Stimulated activated CD8-positive, alpha-beta memory T cell treated with anti-CD3 and anti-CD28 coated beads, Interleukin-7, amount 100 ng/mL, for 24 hours (primary cell): Measurements from ENCODE around the gene PRIM2.
"Not testable (repeated sequence)": the region's sequence is repeated elsewhere in the genome, so short reads cannot be mapped to it uniquely, and the experiment has no call there.

ENCODE experiments used
- DNase-seq: peaks from one replicate; pipeline ENCODE4 v3.0.0-alpha.2; 2020; ENCODE audit warnings: low read depth

Gene PRIM2, protein sequence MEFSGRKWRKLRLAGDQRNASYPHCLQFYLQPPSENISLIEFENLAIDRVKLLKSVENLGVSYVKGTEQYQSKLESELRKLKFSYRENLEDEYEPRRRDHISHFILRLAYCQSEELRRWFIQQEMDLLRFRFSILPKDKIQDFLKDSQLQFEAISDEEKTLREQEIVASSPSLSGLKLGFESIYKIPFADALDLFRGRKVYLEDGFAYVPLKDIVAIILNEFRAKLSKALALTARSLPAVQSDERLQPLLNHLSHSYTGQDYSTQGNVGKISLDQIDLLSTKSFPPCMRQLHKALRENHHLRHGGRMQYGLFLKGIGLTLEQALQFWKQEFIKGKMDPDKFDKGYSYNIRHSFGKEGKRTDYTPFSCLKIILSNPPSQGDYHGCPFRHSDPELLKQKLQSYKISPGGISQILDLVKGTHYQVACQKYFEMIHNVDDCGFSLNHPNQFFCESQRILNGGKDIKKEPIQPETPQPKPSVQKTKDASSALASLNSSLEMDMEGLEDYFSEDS

DNA sequence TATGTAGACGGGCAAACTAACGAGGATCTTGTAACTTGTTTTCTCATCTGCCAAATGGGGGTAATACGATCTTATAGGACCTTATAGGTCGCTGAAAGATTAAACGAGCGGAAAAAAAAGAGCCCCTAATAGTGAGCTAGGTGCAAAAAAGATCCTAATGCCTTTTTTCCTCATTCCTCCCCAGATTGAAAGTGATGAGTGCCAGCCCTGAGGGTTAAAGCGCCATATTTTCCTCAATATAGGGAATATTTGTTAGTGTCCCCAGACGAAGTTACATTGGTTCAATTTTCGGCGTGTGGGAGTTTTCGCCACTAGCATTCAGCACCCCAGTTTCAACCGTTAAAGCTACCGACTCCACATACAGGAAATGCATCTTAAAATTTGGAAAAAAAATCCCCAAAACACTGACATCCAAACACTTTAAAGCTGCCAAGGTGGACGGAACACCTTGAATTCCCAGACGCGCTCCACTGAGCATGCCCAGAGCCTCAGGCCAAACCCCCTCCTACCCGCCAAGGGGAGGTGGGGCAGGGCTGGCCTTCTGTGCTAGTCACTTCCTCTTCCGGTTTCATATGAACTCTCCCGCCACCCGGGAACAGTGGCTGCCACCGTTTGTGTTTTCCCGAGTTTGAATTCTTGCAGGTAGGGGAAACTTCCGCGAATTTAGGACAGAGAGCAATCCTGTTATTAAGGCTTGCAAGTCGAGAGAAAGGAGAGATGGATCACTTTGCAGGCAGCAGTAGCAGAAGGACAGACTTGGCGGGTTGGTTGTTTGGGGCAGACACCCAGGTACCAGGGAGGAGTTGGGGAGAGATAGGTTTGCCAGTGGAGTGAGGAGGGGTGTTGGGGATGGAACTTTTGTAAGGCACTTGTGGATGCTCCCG is at the start of gene PRIM2:
Gene PRIM2, plus strand, starts transcription at position 571 of the 884 bp plus-strand sequence. CDS start 816 bp downstream, outside the sequence.
- peak; percentile 65 for DNase-seq

DNA sequence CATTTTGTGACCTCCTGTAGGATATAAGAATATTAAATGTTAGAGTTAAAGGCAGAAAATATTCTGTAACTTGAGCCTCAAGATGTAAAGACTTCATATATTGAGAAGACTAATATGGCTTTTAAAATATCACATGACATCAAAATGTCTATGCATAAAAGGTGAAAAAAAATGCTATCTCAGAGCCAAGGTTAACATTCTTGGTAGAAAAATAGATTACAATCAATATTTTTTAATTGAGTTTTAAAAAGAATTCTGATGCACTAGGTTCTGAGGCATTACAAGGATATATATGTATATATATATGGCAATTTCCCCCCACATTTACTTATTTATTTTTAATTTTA is 49.2 kb upstream of the PRIM2 start:
- no peak for DNase-seq

DNA sequence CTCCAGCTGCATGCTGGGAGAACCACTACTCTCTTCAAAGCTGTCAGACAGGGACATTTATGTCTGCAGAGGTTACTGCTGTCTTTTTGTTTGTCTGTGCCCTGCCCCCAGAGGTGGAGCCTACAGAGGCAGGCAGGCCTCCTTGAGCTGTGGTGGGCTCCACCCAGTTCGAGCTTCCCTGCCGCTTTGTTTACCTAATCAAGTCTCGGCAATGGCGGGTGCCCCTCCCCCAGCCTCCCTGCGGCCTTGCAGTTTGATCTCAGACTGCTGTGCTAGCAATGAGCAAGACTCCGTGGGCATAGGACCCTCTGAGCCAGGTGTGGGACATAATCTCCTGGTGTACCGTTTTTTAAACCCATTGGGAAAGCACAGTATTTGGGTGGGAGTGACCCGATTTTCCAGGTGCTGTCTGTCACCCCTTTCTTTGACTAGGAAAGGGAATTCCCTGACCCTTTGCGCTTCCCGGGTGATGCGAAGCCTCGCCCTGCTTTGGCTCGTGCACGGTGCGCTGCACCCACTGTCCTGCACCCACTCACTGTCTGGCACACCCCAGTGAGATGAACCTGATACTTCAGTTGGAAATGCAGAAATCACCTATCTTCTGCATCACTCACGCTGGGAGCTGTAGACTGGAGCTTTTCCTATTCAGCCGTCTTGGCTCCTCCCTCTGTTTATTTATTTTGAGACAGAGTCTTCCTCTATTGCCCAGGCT is 43.2 kb upstream of the PRIM2 start:
- not testable (repeated sequence) for DNase-seq

DNA sequence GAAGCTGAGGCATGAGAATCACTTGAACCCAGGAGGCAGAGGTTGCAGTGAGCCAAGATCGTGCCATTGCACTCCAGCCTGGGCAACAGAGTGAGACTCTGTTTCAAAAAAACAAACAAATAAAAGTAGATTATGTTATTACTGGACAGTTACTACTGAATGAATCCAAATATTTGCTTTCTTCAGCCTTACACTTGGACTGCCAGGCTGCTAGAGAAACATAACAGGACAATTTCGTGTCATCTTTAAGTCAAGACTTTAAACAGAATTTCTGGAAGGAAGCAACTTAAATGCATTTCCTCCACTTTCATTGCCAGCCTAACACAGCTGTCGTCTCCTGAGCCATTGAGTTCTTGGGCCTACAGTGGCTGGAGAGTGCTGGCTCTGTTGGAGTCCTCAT is 42.0 kb upstream of the PRIM2 start:
- DNase-seq: no peak

DNA sequence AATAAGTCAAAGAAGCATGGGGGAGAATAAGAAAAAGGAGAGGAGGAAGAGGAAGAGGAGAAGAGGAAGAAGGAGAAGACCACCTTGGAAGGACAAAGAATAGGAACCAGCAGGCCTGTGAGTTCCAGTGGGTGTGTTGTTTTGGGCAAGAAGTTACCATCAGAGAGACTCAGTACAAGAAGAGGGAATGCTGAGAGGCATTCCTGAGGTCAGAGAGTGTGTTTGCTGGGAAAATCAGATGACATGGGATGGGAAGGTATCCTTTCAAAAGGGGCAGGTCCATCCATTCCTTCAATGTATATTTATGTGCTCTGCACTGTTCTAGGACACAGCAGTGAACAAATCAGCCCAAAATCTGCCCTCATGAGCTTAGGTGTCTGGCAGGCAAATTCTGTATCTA is 40.5 kb upstream of the PRIM2 start:
- DNase-seq: no peak

DNA sequence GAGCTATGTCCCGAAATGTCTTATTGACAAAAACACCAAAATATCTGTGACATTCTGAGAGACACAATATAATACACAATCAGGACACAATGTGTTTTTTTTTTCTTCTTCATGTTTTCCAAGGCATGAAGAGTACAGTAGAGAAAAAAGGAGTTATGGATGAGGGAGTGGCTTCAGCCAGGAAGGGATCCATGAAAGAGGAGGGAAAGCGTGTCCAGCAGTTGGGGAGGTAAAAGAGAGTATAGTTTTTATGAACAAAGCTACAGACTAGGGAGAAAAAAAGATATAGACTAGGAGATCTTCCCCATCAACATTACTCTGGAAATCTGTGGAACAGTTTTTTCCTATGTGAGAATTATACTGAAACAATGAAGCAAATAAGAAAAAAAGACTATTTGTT is 38.9 kb upstream of the PRIM2 start:
- no peak for DNase-seq

DNA sequence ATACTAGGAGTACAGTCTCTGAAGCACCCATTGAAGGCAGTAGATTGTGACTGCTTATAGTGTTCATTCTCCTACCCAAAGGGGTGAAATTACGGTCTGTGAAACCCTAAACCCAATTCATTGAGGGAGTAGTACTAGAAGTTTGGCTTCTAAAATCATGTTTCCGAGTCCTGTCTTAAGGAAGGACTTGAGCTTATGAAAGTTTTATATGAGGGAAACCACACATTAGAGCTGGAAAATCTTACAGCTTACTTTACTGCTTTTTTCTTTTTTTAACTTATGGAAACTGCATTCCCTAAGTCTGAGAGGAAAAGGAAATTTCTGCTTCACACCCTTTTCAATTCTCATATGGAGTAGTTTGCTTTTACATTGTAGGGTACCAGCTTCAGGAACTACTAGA is 38.4 kb upstream of the PRIM2 start:
- DNase-seq: no peak

DNA sequence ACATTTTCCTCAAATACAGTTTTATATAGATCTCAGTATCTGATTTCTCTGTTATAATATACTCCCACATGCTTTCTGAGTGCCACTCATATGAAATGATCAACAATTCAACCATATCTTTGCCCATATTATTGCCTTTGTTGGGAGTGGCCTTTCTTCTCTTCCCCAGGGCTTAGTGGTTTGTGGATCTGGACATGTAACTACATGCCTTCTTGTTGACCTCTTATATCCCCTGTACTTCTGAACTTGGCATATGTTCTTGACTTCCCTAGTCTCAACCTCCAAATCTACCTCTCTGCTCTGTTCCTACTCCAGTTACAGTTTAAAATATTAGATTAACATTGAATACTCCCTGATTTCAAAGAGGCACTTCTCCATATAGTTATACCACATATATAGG is 34.3 kb upstream of the PRIM2 start:
- no peak for DNase-seq

DNA sequence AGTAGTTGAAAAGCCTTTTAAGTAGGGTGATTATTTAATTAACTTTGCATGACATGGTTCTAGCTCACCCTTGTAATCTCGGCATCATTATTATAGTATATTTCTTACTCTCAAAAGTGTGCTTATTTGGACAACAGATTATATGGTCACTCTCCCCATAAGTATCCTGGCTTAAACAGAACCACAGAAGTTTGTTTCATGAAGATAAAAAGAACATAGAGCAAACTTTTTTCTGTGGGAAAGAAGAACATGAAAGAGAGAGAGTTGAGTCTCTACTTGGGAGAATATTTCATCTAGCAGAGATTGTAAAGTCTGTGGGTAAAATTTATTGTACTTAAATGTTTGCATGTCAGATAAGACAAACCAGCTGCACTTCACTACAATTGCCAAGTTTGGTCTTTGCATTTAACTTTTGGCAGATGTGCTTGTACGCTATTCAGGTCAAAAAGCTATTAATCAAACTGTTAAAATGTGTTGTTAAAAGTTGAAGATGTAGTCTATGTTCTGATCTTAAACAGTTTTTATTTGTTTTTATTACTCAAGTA is 33.4 kb upstream of the PRIM2 start:
- DNase-seq: no peak

DNA sequence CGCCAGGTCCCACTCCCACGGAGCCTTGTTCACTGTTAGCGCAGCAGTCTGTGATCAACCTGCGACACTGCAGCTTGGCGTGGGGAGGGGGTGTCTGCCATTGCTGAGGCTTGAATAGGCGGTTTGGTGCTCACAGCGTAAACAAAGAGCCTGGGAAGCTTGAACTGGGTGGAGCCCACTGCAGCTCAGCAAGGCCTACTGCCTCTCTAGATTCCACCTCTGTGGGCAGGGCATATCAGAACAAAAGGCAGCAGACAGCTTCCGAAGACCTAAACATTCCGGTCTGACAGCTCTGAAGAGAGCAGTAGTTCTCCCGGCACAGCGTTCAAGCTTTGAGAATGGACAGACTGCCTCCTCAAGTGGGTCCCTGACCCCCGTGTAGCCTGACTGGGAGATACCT is 29.3 kb upstream of the PRIM2 start:
- not testable (repeated sequence) for DNase-seq

DNA sequence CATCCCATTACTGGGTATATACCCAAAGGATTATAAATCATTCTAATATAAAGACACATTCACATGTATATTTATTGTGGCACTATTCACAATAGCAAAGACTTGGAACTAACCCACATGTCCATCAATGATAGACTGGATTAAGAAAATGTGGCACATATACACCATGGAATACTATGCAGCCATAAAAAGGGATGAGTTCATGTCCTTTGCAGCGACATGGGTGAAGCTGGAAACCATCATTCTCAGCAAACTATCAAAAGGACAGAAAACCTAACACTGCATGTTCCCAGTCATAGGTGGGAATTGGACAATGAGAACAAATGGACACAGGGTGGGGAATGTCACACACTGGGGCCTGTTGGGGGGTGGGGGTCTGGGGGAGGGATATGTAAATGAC is 24.0 kb upstream of the PRIM2 start:
- not testable (repeated sequence) for DNase-seq

DNA sequence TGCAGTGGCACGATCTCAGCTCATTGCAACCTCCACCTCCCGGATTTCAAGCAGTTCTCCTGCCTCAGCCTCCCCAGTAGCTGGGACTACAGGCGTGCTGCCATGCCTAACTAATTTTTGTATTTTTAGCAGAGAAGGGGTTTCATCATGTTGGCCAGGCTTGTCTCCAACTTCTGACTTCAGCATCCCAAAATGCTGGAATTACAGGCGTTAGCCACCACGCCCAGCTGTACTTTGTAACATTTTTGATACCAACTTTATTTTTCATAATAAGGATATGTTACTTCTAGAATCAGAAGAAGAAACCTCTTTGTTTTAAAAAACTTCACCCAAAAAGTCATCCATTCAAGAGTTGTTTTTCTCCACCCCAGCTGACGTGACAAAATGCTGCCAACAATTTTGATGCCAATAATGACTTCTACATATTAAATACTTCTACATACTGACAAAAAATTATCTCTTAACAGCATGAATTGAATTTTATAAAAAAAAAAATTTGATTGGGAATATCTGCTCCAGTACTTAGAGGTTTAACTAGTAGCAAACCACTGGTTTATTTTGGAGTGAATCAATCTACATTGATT is 22.5 kb upstream of the PRIM2 start:
- no peak for DNase-seq

DNA sequence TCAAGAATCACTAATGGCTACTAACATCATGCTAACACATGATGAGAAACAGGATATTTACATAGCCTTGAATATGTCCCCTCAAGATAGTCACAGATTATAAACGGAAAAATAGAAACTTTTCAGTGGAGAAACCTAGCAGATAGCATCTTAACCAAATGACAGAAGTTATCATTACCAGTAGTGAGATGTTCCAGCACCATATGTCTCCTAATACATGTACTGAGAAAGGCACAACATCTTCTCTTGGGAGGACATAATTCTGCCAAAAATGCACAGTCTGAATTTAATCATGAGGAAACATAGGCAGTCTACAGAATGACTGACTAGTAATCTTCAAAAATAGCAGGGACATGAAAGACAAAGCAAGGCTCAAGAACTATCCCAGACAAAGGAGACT is 19.9 kb upstream of the PRIM2 start:
- no peak for DNase-seq

DNA sequence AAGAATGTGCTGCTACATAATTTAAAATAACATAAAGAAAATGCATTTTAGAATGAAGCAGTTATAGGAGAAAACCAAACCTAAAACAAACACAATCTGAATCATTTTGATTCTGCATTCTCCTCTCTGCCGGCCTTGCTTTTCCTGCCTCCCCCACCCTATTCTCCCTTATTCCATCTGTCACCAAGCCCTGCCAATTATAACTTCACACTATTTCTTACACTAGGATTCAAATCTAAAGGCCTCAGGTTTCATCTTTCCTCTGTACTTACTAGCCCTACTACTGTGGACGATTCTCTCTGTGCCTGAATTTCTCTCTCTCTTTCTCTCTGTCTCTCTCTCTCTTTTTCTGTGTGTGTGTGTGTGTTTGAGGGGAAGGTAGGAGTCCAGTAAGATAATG is 18.7 kb upstream of the PRIM2 start:
- no peak for DNase-seq

DNA sequence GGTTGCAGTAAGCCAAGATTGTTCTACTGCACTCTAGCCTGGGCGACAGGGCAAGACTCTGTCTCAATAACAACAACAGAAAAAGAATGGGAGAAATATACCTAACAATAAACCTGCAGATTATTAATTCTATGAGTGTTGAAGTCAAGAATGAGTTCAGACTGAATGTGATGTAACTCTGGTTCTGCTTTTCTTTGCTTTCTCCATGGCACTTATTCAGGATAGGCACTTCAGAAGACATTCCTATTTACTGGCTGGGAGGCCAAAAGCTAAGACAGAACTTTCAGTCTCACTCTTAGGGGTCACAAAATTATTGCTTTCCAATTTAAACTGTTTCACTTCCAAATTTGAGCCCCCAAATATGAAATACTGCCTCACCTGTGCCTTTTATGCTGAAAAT is 15.7 kb upstream of the PRIM2 start:
- no peak for DNase-seq

DNA sequence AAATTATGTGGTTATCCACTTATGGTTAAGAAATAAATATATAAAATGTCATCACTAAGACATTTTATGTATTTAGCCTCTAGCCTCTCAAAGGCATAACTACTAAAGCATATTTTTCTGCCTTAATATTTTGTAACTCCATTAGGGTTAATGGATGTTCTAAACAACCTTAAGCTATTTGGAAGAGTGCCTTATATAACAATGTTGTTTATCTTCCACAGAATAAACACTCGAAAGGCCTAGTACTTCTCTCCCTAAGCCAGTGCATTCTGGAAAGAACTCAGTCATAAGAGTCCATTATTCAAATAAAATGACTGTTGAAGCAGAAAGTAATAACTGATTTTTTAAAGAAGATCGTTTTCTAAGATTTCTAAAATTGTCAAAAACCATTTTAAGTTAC is 15.0 kb upstream of the PRIM2 start:
- DNase-seq: no peak

DNA sequence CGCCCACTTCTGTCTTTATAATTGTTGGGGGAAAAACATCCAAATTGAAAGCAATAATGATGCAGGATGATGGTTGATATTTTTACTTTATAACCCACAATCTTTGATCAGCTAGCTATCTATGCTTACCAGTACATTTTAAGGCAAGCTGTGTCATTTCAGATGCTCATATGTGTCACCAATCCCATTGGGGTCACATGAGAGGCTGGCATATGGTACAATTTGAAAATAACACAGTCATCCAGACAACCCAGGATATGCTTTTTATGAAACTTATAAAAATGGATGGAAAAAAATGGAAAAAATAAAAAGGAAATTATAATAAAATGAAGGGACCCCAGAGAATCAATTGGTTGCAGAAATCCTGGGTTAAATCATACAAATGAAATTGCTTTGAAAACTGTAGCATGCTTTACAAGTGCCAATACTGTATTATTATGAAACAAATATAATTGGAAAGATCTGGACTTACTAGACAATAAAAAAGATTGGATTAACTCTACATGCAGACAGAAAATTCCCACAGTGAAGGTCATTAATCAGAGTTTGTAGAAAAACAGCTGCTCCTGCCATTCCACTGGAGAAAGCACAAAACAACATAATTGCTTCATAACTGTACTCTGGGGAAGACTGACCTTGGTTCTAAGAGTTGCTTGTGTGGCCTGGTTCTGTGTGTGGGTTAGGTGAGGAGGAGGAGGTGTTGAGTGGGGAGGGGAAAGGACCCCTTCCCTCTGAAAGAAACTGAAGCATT is 13.3 kb upstream of the PRIM2 start:
- DNase-seq: no peak

DNA sequence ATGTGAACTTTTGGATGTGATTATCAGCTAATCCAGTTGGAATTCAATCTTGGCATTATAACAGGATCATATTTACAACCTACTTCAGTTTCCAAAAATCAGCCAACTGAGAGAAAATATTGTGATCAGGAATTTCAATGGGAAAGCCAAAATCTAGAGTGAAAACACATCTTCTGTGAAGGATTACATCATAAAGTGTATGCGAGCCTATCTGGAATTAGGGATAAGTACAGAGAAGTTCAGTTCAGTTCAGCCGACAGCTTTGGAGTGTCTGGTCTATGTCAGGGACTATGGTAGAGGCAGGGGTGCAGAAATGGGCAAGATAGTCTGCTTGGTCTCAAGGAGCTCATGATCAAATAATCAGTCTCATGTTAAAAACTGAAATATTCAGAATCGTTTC is 12.3 kb upstream of the PRIM2 start:
- DNase-seq: no peak

DNA sequence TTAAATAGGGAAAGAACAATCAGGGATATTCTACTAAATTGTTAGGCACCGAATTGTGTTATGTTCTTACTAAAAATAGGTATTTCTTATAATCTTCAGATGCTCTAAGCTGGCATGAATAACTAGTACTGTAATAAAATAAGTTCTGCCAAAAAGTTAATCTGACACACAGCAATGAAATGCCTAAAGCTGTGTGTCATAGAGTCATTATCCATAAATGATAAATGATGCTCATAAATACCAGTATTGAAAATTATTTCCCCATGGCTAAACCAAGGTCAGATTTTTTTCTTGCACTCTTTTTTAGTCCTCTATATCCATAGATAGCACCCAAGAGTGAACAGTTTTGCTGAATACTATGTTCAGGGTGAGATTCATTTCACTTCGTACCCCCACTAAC is 11.7 kb upstream of the PRIM2 start:
- no peak for DNase-seq

DNA sequence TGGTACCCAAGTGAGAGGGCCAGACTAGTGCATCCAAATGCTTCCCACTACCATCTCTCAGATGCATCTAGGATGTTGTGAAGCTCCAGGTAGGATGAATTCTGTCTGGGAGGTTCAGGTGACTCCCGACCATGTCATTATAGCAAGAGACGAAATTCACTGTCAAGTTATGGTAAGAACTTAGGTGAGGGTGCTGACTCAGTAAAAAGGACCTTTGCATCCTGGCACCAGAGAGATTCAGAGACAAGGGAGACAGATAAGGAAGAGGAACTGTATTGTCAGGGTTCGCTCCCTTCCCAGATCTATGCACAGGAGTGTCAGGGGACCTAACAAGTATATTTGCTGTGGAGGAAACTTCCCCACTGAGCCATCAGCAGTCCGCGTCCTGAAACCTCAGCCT is 11.2 kb upstream of the PRIM2 start:
- DNase-seq: no peak

DNA sequence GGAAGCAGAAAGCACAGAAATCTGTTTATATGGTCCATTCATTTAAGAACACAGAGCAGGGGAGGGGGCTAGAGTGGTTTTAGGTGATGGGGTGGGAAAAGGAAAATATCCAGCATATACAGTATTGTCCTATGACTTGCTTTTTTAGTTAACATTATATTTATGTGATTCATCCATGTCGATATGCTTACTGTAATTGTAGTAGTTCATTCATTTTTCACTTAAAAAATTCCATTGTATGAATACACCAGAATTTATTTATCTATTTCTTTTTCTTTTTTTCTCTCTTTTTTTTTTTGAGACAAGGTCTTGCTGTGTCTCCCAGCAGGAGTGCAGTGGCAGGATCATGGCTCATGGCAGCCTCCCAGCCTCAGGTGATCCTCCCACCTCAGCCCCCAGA is 9.6 kb upstream of the PRIM2 start:
- DNase-seq: no peak
